B cell (primary cell): ENCODE results near the gene KRT75. TPM values are rescaled to one million over a fixed set of nuclear protein-coding genes. Genes with fewer than 3 reads are reported as not detected.

Experiments
- ATAC-seq: fragments of 200-7000 bp; cut with Tn5 transposase; one replicate; pipeline ENCODE4 v1.10.0; 2021; ENCODE audit warnings: low read depth, mild to moderate bottlenecking, moderate number of reproducible peaks, moderate library complexity
- CTCF ChIA-PET: fragments of 350-600 bp; sonication (Branson Sonifier 250); formaldehyde crosslinking; loops from one replicate; lab custom pipeline; 2021; ENCODE audit warnings: antibody characterized with exemption, inconsistent platforms; lab: Charles Lee
- POLR2A ChIA-PET: fragments of 350-600 bp; sonication (Branson Sonifier 250); formaldehyde crosslinking; loops from one replicate; lab custom pipeline; 2021; ENCODE audit warnings: antibody characterized with exemption; lab: Charles Lee
- DNase-seq: peaks from one replicate; pipeline ENCODE4 v3.0.0; 2013
- H2AFZ ChIP-seq: 2 replicates; pipeline ENCODE4 v1.6.1; 2012; ENCODE audit warnings: mild to moderate bottlenecking, low read depth, low read length; ENCODE audit not compliant: insufficient read depth, poor library complexity, severe bottlenecking
- H3K27ac ChIP-seq, 2 donors: 1 replicate in 1 of 2; 2 replicates in 1 of 2; pipeline ENCODE4 v1.5.1; 2012 to 2013; ENCODE audit warnings: low read length in 2 of 2, mild to moderate bottlenecking in 2 of 2, moderate library complexity in 1 of 2
- H3K27me3 ChIP-seq, 4 experiments: fragments of 200-600 bp in 1 of 4; sonication (generic) in 1 of 4; replicated peaks in 1 of 4; 1 replicate in 2 of 4; 2 replicates in 2 of 4; pipeline versions ENCODE4 v1.6.1 to v1.7.0; 2013 to 2016; ENCODE audit warnings: low read length in 3 of 4, mild to moderate bottlenecking in 2 of 4, mixed read lengths in 1 of 4, moderate library complexity in 1 of 4; ENCODE audit not compliant: insufficient read depth in 4 of 4, control insufficient read depth in 3 of 4; ENCODE audit errors: control extremely low read depth in 1 of 4
- H3K36me3 ChIP-seq, 2 experiments: replicated peaks in 1 of 2; 1 replicate in 1 of 2; 2 replicates in 1 of 2; pipeline versions ENCODE4 v1.6.1 to v1.7.1; 2013; ENCODE audit warnings: low read length in 1 of 2; ENCODE audit not compliant: insufficient read depth in 2 of 2, control insufficient read depth in 1 of 2; ENCODE audit errors: control extremely low read depth in 1 of 2, extremely low read depth in 1 of 2
- H3K4me1 ChIP-seq, 2 donors: fragments of 200-600 bp in 1 of 2; sonication (generic) in 1 of 2; 1 replicate in 1 of 2; 2 replicates in 1 of 2; pipeline versions ENCODE4 v1.5.1 to v1.6.1; 2013 to 2017; ENCODE audit warnings: low read length in 2 of 2; ENCODE audit not compliant: control insufficient read depth in 2 of 2, insufficient read depth in 2 of 2
- H3K4me2 ChIP-seq: replicated peaks from 2 replicates; pipeline ENCODE3; 2012; ENCODE audit warnings: mild to moderate bottlenecking, low read depth, low read length; ENCODE audit not compliant: poor library complexity, severe bottlenecking
- H3K4me3 ChIP-seq, 5 experiments: fragments of 200-600 bp in 1 of 5; sonication (generic) in 1 of 5; 1 replicate in 3 of 5; 2 replicates in 2 of 5; pipeline versions ENCODE4 v1.5.1 to v1.7.0; 2011 to 2016; ENCODE audit warnings: low read length in 4 of 5, mild to moderate bottlenecking in 4 of 5, low read depth in 2 of 5, control low read depth in 1 of 5, moderate library complexity in 1 of 5; ENCODE audit not compliant: insufficient read depth in 1 of 5; ENCODE audit errors: control extremely low read depth in 1 of 5, extremely low read depth in 1 of 5
- H3K79me2 ChIP-seq: fragments of 200-600 bp; sonication (generic); one replicate; pipeline ENCODE4 v1.6.0; 2016; ENCODE audit warnings: low read length; ENCODE audit not compliant: control insufficient read depth, insufficient read depth
- H3K9ac ChIP-seq: fragments of 200-600 bp; sonication (generic); 2 replicates; pipeline ENCODE4 v1.6.1; 2017; ENCODE audit warnings: mild to moderate bottlenecking, low read length, moderate library complexity
- H3K9me3 ChIP-seq, 3 donors: one replicate each; pipeline versions ENCODE4 v1.6.1 to v1.7.1; 2013; ENCODE audit warnings: low read length in 2 of 3; ENCODE audit not compliant: control insufficient read depth in 2 of 3, insufficient read depth in 1 of 3; ENCODE audit errors: control extremely low read depth in 1 of 3
- H4K20me1 ChIP-seq: 2 replicates; pipeline ENCODE4 v1.6.0; 2012; ENCODE audit warnings: mild to moderate bottlenecking, low read length; ENCODE audit not compliant: insufficient read depth, control insufficient read depth, poor library complexity, severe bottlenecking
- H3K27ac Mint-ChIP-seq: one replicate; pipeline ENCODE4 v1.8.0; 2021; ENCODE audit warnings: mixed read lengths
- H3K27me3 Mint-ChIP-seq: one replicate; pipeline ENCODE4 v1.8.0; 2021; ENCODE audit warnings: mixed read lengths
- H3K4me1 Mint-ChIP-seq: one replicate; pipeline ENCODE4 v1.8.0; 2021; ENCODE audit warnings: mixed read lengths
- H3K4me3 Mint-ChIP-seq: one replicate; pipeline ENCODE4 v1.8.0; 2021; ENCODE audit warnings: mixed read lengths
- H3K9me3 Mint-ChIP-seq: one replicate; pipeline ENCODE4 v1.8.0; 2022; ENCODE audit warnings: mixed read lengths; ENCODE audit not compliant: insufficient read depth
- CTCF ChIP-seq: fragments of 200-600 bp; IDR thresholded peaks from one replicate; pipeline ENCODE4 v1.8.0; 2022; ENCODE audit warnings: antibody characterized with exemption, mild to moderate bottlenecking
- EZH2 ChIP-seq: IDR thresholded peaks from 2 replicates; pipeline ENCODE4 v1.6.1; 2012; ENCODE audit warnings: borderline replicate concordance, low read depth, mild to moderate bottlenecking, moderate library complexity, low read length; ENCODE audit not compliant: insufficient read depth, poor library complexity, severe bottlenecking
- WGBS: methylation state at CpG from one replicate; pipeline ENCODE4 v1.1.5; 2013; ENCODE audit warnings: missing lambda C conversion rate; ENCODE audit not compliant: insufficient coverage; 5-methylcytosine and 5-hydroxymethylcytosine counted together
- intact Hi-C: fragments of 100-400 bp; cut with micrococcal nuclease; formaldehyde crosslinking; loops from one replicate; pipeline ENCODE4 v1.10.0; 2022
- polyA plus RNA-seq: library from polyadenylated mRNA; depleted of rRNA; stranded (reverse); fragments of >200 nt; gene quantifications from 2 replicates; pipeline ENCODE4 v1.2.3, GENCODE V29; 2012
- total RNA-seq, 2 donors: library from RNA; stranded (reverse); fragments of 120-200 nt in 1 of 2; gene quantifications; 1 replicate in 1 of 2; 2 replicates in 1 of 2; pipeline versions ENCODE4 v1.2.3 to v1.2.4, GENCODE V29; 2013 to 2022

Gene KRT75
- total and polyA plus RNA-seq, 2 donors (not counting 1 experiment from before 2014, with no cell fraction given): not detected

- POLR2A ChIA-PET: no interaction called here
- Mint-ChIP-seq H3K27me3 (peaks cover 20% of the 10 kb centered on the region), H3K27ac (no peak overlapping the region), H3K9me3 (no peaks in the 10 kb centered on the region), H3K4me1 (peaks cover 5% of the 10 kb centered on the region), H3K4me3 (no peak overlapping the region)
- Histone ChIP-seq H3K4me3 (no peak overlapping the region), H3K27me3 (peaks cover 0 to 11% (median 0%) of the 10 kb centered on the region in 4 experiments), H3K4me2 (no peak overlapping the region), H3K79me2 (no peaks in the 10 kb centered on the region), H3K4me1 (peaks cover 0 to 4% of the 10 kb centered on the region in 2 donors), H4K20me1 (no peaks in the 10 kb centered on the region), H3K27ac (no peak overlapping the region), H3K9ac (no peak overlapping the region), H3K9me3 (no peaks in the 10 kb centered on the region), H3K36me3 (no peaks in the 10 kb centered on the region), H2AFZ (no peak overlapping the region)
- intact Hi-C loops: no loop called here
- TF ChIP-seq EZH2 (no peak), CTCF (no peak)
- 84% methylated on average over 3 of the region's 3 CpGs for WGBS
- CTCF ChIA-PET: interaction anchor here (1.4 kb wide), 1 partner anchor 11 kb away, joined by 7 read pairs; no protein-coding TSS in a partner anchor
- ATAC-seq: no peak
- no peak for DNase-seq
These were observed 50.8 kb downstream of the KRT75 start for GRCh38 chr12:52383331-52383730.

- intact Hi-C loops: no loop called here
- POLR2A ChIA-PET: no interaction called here
These were observed 51.3 kb downstream of the KRT75 start for GRCh38 chr12:52382854-52383253.

More at GRCh38 chr12:52382854-52383253, 51.3 kb downstream of the KRT75 start:
- Histone ChIP-seq H3K79me2 (no peaks in the 10 kb centered on the region), H3K4me1 (peaks cover 0 to 4% of the 10 kb centered on the region in 2 donors), H2AFZ (no peak overlapping the region), H3K36me3 (no peaks in the 10 kb centered on the region), H4K20me1 (no peaks in the 10 kb centered on the region), H3K27me3 (peaks cover 0 to 11% (median 0%) of the 10 kb centered on the region in 4 experiments), H3K9me3 (no peaks in the 10 kb centered on the region), H3K4me2 (no peak overlapping the region), H3K27ac (no peak overlapping the region), H3K9ac (no peak overlapping the region), H3K4me3 (no peak overlapping the region)
- Mint-ChIP-seq H3K9me3 (no peaks in the 10 kb centered on the region), H3K27me3 (peaks cover 20% of the 10 kb centered on the region), H3K4me3 (no peak overlapping the region), H3K27ac (no peak overlapping the region), H3K4me1 (peaks cover 5% of the 10 kb centered on the region)
- ATAC-seq: no peak
- DNase-seq: no peak
- CTCF ChIA-PET: interaction anchor here (1.4 kb wide), 1 partner anchor 10 kb away, joined by 7 read pairs; no protein-coding TSS in a partner anchor
- WGBS: no CpG with 5 or more reads among the region's 2 CpGs
- no peak for TF ChIP-seq CTCF
- no peak for TF ChIP-seq EZH2
